GM21381 (cell line): ENCODE measurements around the gene ENTPD1.
"Not testable (repeated sequence)": the region's sequence is repeated elsewhere in the genome, so short reads cannot be mapped to it uniquely, and the experiment has no call there.

ENCODE experiments used
- ATAC-seq: cut with Tn5 transposase; IDR thresholded peaks from one replicate; pipeline ENCODE4 v1.9.1; 2021; ENCODE audit warnings: mild to moderate bottlenecking, moderate library complexity; ENCODE audit not compliant: unreplicated experiment

Gene ENTPD1, protein sequence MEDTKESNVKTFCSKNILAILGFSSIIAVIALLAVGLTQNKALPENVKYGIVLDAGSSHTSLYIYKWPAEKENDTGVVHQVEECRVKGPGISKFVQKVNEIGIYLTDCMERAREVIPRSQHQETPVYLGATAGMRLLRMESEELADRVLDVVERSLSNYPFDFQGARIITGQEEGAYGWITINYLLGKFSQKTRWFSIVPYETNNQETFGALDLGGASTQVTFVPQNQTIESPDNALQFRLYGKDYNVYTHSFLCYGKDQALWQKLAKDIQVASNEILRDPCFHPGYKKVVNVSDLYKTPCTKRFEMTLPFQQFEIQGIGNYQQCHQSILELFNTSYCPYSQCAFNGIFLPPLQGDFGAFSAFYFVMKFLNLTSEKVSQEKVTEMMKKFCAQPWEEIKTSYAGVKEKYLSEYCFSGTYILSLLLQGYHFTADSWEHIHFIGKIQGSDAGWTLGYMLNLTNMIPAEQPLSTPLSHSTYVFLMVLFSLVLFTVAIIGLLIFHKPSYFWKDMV

DNA sequence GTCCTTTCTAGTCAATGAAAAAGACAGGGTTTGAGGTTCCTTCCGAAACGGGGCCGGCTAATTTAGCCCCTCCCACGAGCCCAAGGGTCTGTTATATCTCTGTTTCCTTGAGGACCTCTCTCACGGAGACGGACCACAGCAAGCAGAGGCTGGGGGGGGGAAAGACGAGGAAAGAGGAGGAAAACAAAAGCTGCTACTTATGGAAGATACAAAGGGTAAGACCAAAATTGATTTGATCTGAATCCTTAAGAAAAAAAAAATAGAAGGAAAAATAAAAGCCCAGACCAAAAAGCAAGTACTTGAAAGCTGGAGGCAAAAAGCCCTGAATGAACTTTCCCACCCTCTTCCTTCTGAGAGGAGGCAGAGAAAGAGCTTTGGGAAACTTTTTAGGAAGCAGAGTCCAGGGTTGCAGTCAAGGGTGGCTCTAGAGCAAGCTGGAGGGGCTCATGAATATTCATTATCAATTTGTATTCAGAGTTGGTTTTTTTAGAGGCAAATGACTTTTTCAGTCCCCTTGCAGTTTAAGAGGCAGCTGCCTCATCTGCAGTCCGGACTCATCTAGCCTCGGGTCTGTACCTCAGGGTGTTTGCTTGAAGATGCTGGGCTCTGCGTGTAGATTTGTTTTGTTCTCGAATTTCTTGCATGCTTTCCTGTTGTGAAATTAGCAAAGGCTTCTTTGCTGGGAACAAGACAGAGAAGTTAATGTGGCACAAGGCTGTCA, at the start of gene ENTPD1:
Gene ENTPD1 (plus strand): TSS at position 123 of the 721 bp plus-strand sequence. CDS start 77 bp downstream, at position 200.
- ATAC-seq: no peak

DNA sequence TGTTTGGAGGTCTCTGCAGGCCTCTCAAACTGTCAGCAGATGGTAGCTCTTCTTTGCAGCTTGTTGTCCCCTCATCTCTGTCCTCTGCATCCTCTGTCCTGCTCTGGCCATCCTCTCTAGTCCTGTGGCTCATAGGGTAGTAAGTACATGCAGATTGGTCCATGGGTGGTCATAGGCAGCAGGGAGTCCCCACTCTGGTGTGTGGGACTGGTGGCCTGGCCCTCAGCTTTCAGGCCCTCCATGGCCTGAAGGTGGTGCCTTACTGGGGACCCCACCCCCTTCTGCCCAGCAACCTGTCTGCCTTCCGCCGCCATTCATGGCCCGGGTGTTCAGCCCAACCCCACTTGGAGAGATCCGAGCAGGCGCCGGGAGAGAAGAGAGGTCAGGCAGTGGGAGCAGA, 49.4 kb upstream of the ENTPD1 start:
- ATAC-seq: no peak

- no peak for ATAC-seq
Measured at GRCh38 chr10:95706990-95707389, 49.0 kb upstream of the ENTPD1 start.

- no peak for ATAC-seq
Measured at GRCh38 chr10:95711492-95711891, 44.5 kb upstream of the ENTPD1 start.

GRCh38 chr10:95716466-95716865, 39.5 kb upstream of the ENTPD1 start:
- no peak for ATAC-seq

GRCh38 chr10:95716866-95717265, 39.1 kb upstream of the ENTPD1 start:
- no peak for ATAC-seq

GRCh38 chr10:95720745-95721144, 35.2 kb upstream of the ENTPD1 start:
- ATAC-seq: not testable (repeated sequence)

GRCh38 chr10:95722496-95722895, 33.5 kb upstream of the ENTPD1 start:
- not testable (repeated sequence) for ATAC-seq

DNA sequence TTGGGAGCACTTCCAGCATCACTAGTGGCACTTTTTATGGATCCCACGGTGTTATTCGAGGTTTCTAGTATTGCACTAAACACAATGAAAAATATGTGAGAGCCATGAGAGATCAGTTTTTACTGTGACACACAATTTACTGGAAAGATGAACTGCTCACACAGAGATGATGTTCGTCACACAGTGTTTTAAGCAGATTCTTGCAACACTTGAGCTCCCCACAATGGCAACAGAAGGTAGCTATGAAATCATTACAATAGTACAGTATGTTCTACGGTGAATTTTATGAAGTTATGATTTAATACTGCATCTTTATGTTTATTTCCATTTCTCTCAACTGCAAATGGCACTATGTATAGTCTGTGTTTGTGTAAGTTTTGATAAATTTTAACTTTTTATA, 27.4 kb upstream of the ENTPD1 start:
- ATAC-seq: no peak

DNA sequence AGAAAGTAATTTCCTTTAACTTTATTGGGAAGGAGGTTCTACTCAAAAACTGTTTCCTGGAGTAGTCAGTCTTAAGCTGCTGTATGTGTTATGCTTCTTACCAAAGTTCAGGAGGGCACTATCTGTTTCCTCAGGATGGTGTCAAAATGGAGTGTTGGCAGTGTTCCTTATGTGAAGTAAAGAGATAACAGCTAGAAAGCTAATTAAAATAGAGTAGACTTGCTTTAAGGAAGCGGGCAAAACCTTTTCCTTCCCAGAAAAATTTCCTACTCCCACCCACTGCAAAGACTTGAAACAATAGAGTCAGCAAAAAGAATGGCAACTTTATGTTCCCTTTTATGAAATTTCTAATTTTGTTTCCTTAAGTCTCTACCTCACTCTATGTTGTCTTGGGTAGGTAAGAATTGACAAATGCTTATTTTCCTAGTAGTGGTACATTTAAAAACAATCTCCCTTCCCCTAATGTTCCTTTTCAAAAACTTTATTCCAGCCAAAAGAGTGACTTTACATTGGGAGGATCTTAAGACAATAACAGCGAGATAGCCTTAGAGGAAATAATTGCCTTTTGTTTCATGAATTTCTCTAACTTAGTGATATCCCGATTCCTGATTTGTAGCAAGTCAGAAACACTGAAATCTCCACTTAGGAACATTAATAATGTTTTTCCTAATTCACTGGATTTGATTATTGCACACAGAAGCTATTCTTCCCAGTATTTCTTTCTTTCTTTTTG, 26.5 kb upstream of the ENTPD1 start:
- no peak for ATAC-seq

- no peak for ATAC-seq
Measured at GRCh38 chr10:95730233-95730632, 25.7 kb upstream of the ENTPD1 start.

GRCh38 chr10:95732907-95733306, 23.1 kb upstream of the ENTPD1 start:
- ATAC-seq: not testable (repeated sequence)

DNA sequence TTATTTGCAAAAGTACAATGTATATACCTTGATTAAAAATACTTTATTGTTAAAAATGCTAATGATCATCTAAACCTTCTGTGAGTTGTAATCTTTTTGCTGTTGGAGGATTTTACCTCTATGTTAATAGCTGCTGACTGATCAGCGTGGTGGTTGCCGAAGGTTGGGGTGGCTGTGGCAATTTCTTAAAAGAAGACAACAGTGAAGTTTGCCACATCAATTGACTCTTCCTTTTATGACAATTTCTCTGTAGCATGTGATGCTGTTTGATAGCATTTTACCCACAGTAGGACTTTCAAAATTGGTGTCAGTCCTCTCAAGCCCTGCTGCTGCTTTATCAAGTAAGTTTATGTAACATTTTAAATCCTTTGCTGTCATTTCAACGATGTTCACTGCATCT, 16.9 kb upstream of the ENTPD1 start:
- no peak for ATAC-seq

DNA sequence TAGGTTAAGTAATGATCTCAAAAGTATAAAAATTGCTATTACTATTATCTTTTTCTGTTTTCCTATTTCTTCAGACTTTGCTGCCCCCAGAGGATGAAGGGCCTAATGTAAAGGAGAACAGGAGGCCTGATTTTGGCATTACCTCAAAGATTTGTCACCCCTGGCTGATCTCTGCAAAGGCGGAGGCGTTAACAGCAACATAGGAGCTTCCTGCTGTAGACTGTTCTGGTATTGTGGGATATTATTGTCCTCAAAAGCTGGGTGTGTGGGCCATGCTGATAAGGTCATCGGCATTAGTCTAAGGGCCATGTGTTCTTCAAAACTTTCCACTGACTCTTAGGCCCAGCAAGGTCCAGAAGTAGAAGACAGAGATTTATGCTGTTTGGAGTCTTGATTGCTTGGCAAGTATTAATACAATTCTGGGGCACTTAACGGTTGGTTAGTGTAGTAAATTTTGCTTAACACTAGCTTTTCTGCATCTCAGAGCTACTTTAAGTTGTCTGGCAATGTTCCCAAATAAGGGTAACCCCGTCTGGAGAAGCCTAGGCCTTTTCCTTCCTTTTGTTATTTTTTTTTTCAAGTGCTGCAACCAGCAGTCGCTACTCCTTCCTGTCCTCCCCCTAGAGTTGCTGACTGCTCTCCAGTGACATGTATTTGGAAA, 14.0 kb upstream of the ENTPD1 start:
- ATAC-seq: peak; percentile 57

- ATAC-seq: peak; percentile 23
Measured at GRCh38 chr10:95742485-95742884, 13.5 kb upstream of the ENTPD1 start.

DNA sequence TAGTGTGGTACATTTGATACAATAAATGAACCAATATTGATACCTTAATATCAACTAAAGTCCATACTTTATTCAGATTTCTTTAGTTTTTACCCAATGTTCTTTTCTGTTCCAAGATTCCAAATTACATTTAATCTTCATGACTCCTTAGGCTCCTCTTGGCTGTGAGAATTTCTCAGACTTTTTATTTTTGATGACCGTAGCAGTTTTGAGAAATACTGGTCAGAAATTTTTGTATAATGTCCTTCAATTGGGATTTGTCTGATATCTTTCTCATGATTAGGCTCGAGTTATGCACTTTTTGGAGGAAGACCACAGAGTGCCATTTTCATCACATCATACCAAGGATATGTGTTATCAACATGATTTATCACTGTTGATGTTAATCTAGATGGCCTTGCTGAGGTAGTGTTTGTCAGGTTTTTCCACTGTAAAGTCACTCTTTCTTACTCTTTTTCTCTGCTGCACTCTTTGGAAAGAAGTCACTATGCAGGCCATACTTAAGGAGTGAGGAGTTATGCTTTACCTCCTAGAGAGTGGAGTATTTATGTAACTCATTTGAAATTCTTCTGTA, 12.9 kb upstream of the ENTPD1 start:
- ATAC-seq: no peak

- no peak for ATAC-seq
Measured at GRCh38 chr10:95745501-95745900, 10.5 kb upstream of the ENTPD1 start.

- ATAC-seq: no peak
Measured at GRCh38 chr10:95748349-95748748, 7.6 kb upstream of the ENTPD1 start.

DNA sequence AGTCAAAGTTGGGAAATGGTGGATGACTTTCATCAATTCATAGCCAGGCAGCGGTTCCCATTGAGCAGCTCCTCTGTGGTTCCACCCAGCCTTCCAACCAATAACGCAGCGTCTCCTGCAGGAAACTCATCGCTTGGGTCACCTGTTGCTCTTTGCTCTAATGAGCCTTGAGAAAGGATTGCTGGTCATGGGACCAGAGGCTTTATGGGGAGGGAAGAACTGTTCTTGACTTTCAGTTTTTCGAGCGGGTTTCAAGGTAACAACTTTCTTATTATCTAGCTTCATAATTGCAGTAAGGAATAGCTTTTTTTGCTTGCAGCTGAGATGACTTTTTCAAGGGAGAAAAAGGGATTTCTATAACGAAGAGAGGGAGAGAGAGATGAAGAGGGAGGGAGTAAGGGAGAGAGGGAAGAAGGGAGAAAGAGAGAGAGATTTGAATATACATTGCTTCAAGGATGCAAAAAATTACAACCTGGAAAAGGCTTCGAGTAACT, 405 bp upstream of the ENTPD1 start:
- ATAC-seq: peak; percentile 31
